Lower leg skin (tissue), 3 donors: ENCODE results near the gene GPR31.

Experiments used
- CTCF ChIP-seq, 3 donors: fragments of 450-650 bp; IDR thresholded peaks; one replicate each; pipeline ENCODE4 v1.5.1; 2016; ENCODE audit warnings: antibody characterized with exemption in 3 of 3, mild to moderate bottlenecking in 3 of 3, moderate library complexity in 2 of 3
- POLR2A ChIP-seq, 2 donors: fragments of 450-650 bp; IDR thresholded peaks; one replicate each; pipeline ENCODE4 v1.6.1; 2016 to 2017; ENCODE audit warnings: antibody characterized with exemption in 2 of 2, mild to moderate bottlenecking in 1 of 2, moderate library complexity in 1 of 2

DNA sequence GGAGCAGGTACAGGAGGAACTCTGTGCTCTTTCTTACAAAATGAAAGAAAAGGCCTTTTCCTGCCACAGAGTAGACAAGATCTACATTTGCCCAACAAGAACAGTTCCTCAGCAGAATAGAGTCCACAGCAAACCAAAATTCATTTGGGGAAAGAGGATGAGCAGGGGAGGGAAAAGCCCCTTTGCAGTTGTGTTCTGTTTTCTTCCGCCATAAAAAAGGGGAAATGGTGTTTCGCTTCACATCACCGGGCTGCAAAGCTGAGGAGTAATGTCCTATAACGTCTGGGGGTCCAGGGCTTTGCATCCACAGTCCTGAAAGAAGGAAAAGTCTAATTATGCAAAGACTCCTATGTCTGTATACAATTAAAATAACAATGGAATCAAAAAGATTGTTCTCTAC lies at the start of gene GPR31:
- no peak for TF ChIP-seq CTCF (IDR thresholded peaks at IDR 0.05)
- no peak for TF ChIP-seq POLR2A (IDR thresholded peaks at IDR 0.05)
